Hepatocyte (in vitro differentiated cells): ENCODE measurements around the gene KNSTRN. TPM values are rescaled to one million over a fixed set of nuclear protein-coding genes. Genes with fewer than 3 reads are reported as not detected.

Experiments
- DNase-seq: peaks from one replicate; pipeline ENCODE4 v3.0.0-alpha.2; 2016; ENCODE audit warnings: low spot score
- H2AFZ ChIP-seq: fragments of 200-600 bp; sonication (generic); 2 replicates; pipeline ENCODE4 v1.6.0; 2016; ENCODE audit warnings: antibody characterized with exemption, mild to moderate bottlenecking
- H3K27ac ChIP-seq: fragments of 200-600 bp; sonication (generic); 2 replicates; pipeline ENCODE4 v1.5.1; 2016; ENCODE audit warnings: mild to moderate bottlenecking
- H3K27me3 ChIP-seq: fragments of 200-600 bp; sonication (generic); 2 replicates; pipeline ENCODE4 v1.6.1; 2016
- H3K36me3 ChIP-seq: fragments of 200-600 bp; sonication (generic); replicated peaks from 2 replicates; pipeline ENCODE4 v1.5.1; 2016; ENCODE audit warnings: low read depth; ENCODE audit not compliant: insufficient read depth
- H3K4me1 ChIP-seq: fragments of 200-600 bp; sonication (generic); 2 replicates; pipeline ENCODE4 v1.5.1; 2016; ENCODE audit warnings: mild to moderate bottlenecking, moderate library complexity; ENCODE audit not compliant: insufficient read depth
- H3K4me2 ChIP-seq: fragments of 200-600 bp; sonication (generic); 2 replicates; pipeline ENCODE4 v1.6.0; 2016
- H3K4me3 ChIP-seq: fragments of 200-600 bp; sonication (generic); 2 replicates; pipeline ENCODE4 v1.5.1; 2016; ENCODE audit warnings: mild to moderate bottlenecking
- H3K79me2 ChIP-seq: fragments of 200-600 bp; sonication (generic); 2 replicates; pipeline ENCODE4 v1.6.0; 2017; ENCODE audit warnings: mild to moderate bottlenecking
- H3K9me2 ChIP-seq: fragments of 200-600 bp; sonication (generic); replicated peaks from 2 replicates; pipeline ENCODE4 v1.6.0; 2017; ENCODE audit warnings: mild to moderate bottlenecking; ENCODE audit not compliant: insufficient read depth
- H3K9me3 ChIP-seq: fragments of 200-600 bp; sonication (generic); 2 replicates; pipeline ENCODE4 v1.5.1; 2016; ENCODE audit warnings: low read depth, mild to moderate bottlenecking
- H4K20me1 ChIP-seq: fragments of 200-600 bp; sonication (generic); 2 replicates; pipeline ENCODE4 v1.6.0; 2016; ENCODE audit warnings: mild to moderate bottlenecking; ENCODE audit not compliant: insufficient read depth, poor library complexity, severe bottlenecking
- EZH2 ChIP-seq: fragments of 200-600 bp; sonication (generic); IDR thresholded peaks from 2 replicates; pipeline ENCODE4 v1.6.1; 2016; ENCODE audit warnings: antibody characterized with exemption, mild to moderate bottlenecking, borderline replicate concordance
- EZH2phosphoT487 ChIP-seq: fragments of 200-600 bp; sonication (generic); IDR thresholded peaks from one replicate; pipeline ENCODE4 v1.6.1; 2018; ENCODE audit warnings: antibody characterized with exemption, mild to moderate bottlenecking, low read depth, moderate library complexity; ENCODE audit not compliant: unreplicated experiment, severe bottlenecking
- WGBS: methylation state at CpG from one replicate; pipeline ENCODE4 v1.1.6; 2016; ENCODE audit warnings: low lambda C conversion rate; ENCODE audit errors: missing lambda C conversion rate; 5-methylcytosine and 5-hydroxymethylcytosine counted together
- polyA plus RNA-seq: library from polyadenylated mRNA; unstranded; fragments of >200 nt; fragmentation: Nextera tagmentation; extraction: Ambion mirVana; gene quantifications from 2 replicates; pipeline ENCODE4 v1.2.1, GENCODE V29; 2016
- total RNA-seq: library from RNA; depleted of rRNA; stranded (reverse); fragments of >200 nt; gene quantifications from 2 replicates; pipeline ENCODE4 v1.2.3, GENCODE V29; 2014
- TF ChIP-seq, protein P1 (sequence below): fragments of 200-600 bp; sonication (generic); IDR thresholded peaks from 2 replicates; pipeline ENCODE4 v1.5.1; 2016; ENCODE audit warnings: antibody characterized with exemption, mild to moderate bottlenecking; ENCODE audit not compliant: poor library complexity

The KNSTRN gene
- total and polyA plus RNA-seq, 2 experiments from 2014 or later: 14.0 to 24.0 TPM

GRCh38 chr15:40398413-40398873 lies 15.9 kb downstream of the KNSTRN start:
- H3K4me2 ChIP-seq: no peak overlapping the region
- DNase-seq: no peak
- WGBS: 96% methylated on average over 4 of the region's 4 CpGs

DNA sequence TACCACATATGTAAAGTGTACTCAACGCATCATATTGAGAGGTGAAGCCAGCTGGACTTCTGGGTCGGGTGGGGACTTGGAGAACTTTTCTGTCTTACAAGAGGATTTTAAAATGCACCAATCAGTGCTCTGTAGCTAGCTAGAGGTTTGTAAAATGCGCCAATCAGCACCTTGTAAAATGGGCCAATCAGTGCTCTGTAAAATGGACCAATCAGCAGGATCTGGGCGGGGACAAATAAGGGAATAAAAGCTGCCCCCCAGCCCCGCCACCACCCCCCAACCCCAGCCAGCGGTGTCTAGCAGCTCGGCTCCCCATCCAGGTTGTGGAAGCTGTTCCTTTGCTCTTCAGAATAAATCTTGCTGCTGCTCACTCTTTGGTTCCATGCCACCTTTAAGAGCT lies 16.8 kb downstream of the KNSTRN start:
- H3K4me3 ChIP-seq: no peak overlapping the region
- H3K4me2 ChIP-seq: no peak overlapping the region
- H3K36me3 ChIP-seq: no peaks in the 10 kb centered on the region
- TF ChIP-seq EZH2: no peak
- TF ChIP-seq, protein P1, sequence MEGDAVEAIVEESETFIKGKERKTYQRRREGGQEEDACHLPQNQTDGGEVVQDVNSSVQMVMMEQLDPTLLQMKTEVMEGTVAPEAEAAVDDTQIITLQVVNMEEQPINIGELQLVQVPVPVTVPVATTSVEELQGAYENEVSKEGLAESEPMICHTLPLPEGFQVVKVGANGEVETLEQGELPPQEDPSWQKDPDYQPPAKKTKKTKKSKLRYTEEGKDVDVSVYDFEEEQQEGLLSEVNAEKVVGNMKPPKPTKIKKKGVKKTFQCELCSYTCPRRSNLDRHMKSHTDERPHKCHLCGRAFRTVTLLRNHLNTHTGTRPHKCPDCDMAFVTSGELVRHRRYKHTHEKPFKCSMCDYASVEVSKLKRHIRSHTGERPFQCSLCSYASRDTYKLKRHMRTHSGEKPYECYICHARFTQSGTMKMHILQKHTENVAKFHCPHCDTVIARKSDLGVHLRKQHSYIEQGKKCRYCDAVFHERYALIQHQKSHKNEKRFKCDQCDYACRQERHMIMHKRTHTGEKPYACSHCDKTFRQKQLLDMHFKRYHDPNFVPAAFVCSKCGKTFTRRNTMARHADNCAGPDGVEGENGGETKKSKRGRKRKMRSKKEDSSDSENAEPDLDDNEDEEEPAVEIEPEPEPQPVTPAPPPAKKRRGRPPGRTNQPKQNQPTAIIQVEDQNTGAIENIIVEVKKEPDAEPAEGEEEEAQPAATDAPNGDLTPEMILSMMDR: no peak
- no peak for TF ChIP-seq EZH2phosphoT487
- H3K4me1 ChIP-seq: no peaks in the 10 kb centered on the region
- no peaks in the 10 kb centered on the region for H3K27me3 ChIP-seq
- no peaks in the 10 kb centered on the region for H3K9me2 ChIP-seq
- no peaks in the 10 kb centered on the region for H4K20me1 ChIP-seq
- 93% methylated on average over 6 of the region's 7 CpGs for WGBS
- no peak overlapping the region for H3K27ac ChIP-seq
- no peaks in the 10 kb centered on the region for H3K9me3 ChIP-seq
- H2AFZ ChIP-seq: no peak overlapping the region
- no peak for DNase-seq
- no peaks in the 10 kb centered on the region for H3K79me2 ChIP-seq

More at GRCh38 chr15:40398413-40398873, 15.9 kb downstream of the KNSTRN start:
- Histone ChIP-seq H3K4me3 (no peak overlapping the region), H3K4me1 (no peaks in the 10 kb centered on the region), H3K27me3 (no peaks in the 10 kb centered on the region), H4K20me1 (no peaks in the 10 kb centered on the region), H2AFZ (no peak overlapping the region), H3K79me2 (no peaks in the 10 kb centered on the region), H3K36me3 (no peaks in the 10 kb centered on the region), H3K27ac (no peak overlapping the region), H3K9me2 (no peaks in the 10 kb centered on the region), H3K9me3 (no peaks in the 10 kb centered on the region)
- TF ChIP-seq EZH2phosphoT487: no peak
- no peak for TF ChIP-seq EZH2
- TF ChIP-seq, protein P1: no peak

- H3K9me3 ChIP-seq: no peaks in the 10 kb centered on the region
- peak within 1 kb of the TSS; percentile 37 for H2AFZ ChIP-seq
- TF ChIP-seq EZH2phosphoT487 (no peak), EZH2 (no peak)
- TF ChIP-seq, protein P1: no peak
- H3K27me3 ChIP-seq: no peaks in the 10 kb centered on the region
- peak within 1 kb of the TSS; percentile 36 for H3K27ac ChIP-seq
- DNase-seq: peak; percentile 97
- H3K4me3 ChIP-seq: peak within 1 kb of the TSS; percentile 74
- H4K20me1 ChIP-seq: no peaks in the 10 kb centered on the region
- peaks cover 18% of the 10 kb centered on the region for H3K4me1 ChIP-seq
- H3K9me2 ChIP-seq: no peaks in the 10 kb centered on the region
- peaks cover 22% of the 10 kb centered on the region for H3K79me2 ChIP-seq
- peak within 1 kb of the TSS; percentile 92 for H3K4me2 ChIP-seq
- no peaks in the 10 kb centered on the region for H3K36me3 ChIP-seq
- 2% methylated on average over 54 of the region's 54 CpGs for WGBS
Measured at GRCh38 chr15:40405501-40406381, 23.2 kb downstream of the KNSTRN start, which contains the start of gene IVD. IVD (plus strand) TSS chr15:40405795; CDS start chr15:40405828, 33 bp downstream.
